SK-N-MC (cell line): ENCODE measurements around the gene DOCK1.

ENCODE experiments used
- DNase-seq: peaks from one replicate; pipeline ENCODE4 v3.0.0-alpha.2; 2011; ENCODE audit warnings: low read depth, low spot score
- H3K27ac ChIP-seq: fragments of 200-600 bp; sonication (generic); 2 replicates; pipeline ENCODE4 v1.5.1; 2016; ENCODE audit warnings: mixed run types
- H3K36me3 ChIP-seq: fragments of 200-600 bp; sonication (generic); 2 replicates; pipeline ENCODE4 v1.6.1; 2017; ENCODE audit warnings: antibody characterized with exemption, low read length, mixed read lengths; ENCODE audit not compliant: insufficient read depth
- H3K4me3 ChIP-seq: fragments of 200-600 bp; sonication (generic); 2 replicates; pipeline ENCODE4 v1.5.1; 2016
- H3K9ac ChIP-seq: fragments of 200-600 bp; sonication (generic); 2 replicates; pipeline ENCODE4 v1.8.0; 2017; ENCODE audit warnings: mixed run types, mixed read lengths; ENCODE audit not compliant: insufficient read length
- H3K9me3 ChIP-seq: fragments of 200-600 bp; sonication (generic); 2 replicates; pipeline ENCODE4 v1.6.1; 2017; ENCODE audit warnings: low read depth, mild to moderate bottlenecking, antibody characterized with exemption, low read length, moderate library complexity, mixed read lengths
- EZH2 ChIP-seq: fragments of 200-600 bp; sonication (generic); IDR thresholded peaks from one replicate; pipeline ENCODE4 v1.6.1; 2017; ENCODE audit warnings: antibody characterized with exemption
- FOXP2 ChIP-seq: optimal IDR thresholded peaks from 2 replicates; pipeline ENCODE3; 2011; ENCODE audit warnings: mild to moderate bottlenecking, moderate library complexity; ENCODE audit not compliant: insufficient read depth; ENCODE audit errors: extremely low read length, control extremely low read depth
- POLR2AphosphoS5 ChIP-seq: IDR thresholded peaks from 2 replicates; pipeline ENCODE4 v1.6.1; 2012; ENCODE audit warnings: mild to moderate bottlenecking, low read depth, low read length, borderline replicate concordance

DOCK1 gene

GRCh38 chr10:127044186-127044585, 139.0 kb downstream of the DOCK1 start:
- H3K36me3 ChIP-seq = no peaks in the 10 kb centered on the region

GRCh38 chr10:127046975-127047877, 142.0 kb downstream of the DOCK1 start:
- H3K9ac ChIP-seq = no peak overlapping the region
- DNase-seq = no peak

More at GRCh38 chr10:127044186-127044585, 139.0 kb downstream of the DOCK1 start:
- Histone ChIP-seq H3K9ac (no peak overlapping the region), H3K27ac (no peak overlapping the region), H3K4me3 (no peak overlapping the region), H3K9me3 (no peaks in the 10 kb centered on the region)
- no peak for DNase-seq
- no peak for TF ChIP-seq POLR2AphosphoS5
- no peak for TF ChIP-seq EZH2

GRCh38 chr10:127047878-127048238, 142.6 kb downstream of the DOCK1 start:
- TF ChIP-seq FOXP2 = no peak
- no peak for TF ChIP-seq EZH2
- TF ChIP-seq POLR2AphosphoS5 = no peak
- Histone ChIP-seq H3K9ac (no peak overlapping the region), H3K4me3 (no peak overlapping the region), H3K36me3 (no peaks in the 10 kb centered on the region), H3K27ac (no peak overlapping the region), H3K9me3 (no peaks in the 10 kb centered on the region)
- no peak for DNase-seq

More at GRCh38 chr10:127046975-127047877, 142.0 kb downstream of the DOCK1 start:
- no peak for TF ChIP-seq FOXP2
- no peak for TF ChIP-seq EZH2
- no peak for TF ChIP-seq POLR2AphosphoS5
- H3K4me3 ChIP-seq = no peak overlapping the region
- no peaks in the 10 kb centered on the region for H3K9me3 ChIP-seq
- no peaks in the 10 kb centered on the region for H3K36me3 ChIP-seq
- H3K27ac ChIP-seq = no peak overlapping the region

- TF ChIP-seq EZH2 (no peak), FOXP2 (no peak), POLR2AphosphoS5 (no peak)
- no peak for DNase-seq
- H3K9me3 ChIP-seq = no peaks in the 10 kb centered on the region
- H3K36me3 ChIP-seq = no peaks in the 10 kb centered on the region
- no peak overlapping the region for H3K4me3 ChIP-seq
- no peak overlapping the region for H3K9ac ChIP-seq
- H3K27ac ChIP-seq = no peak overlapping the region
These were observed 143.4 kb downstream of the DOCK1 start for GRCh38 chr10:127048630-127049029.

- Histone ChIP-seq H3K27ac (no peak overlapping the region), H3K4me3 (no peak overlapping the region), H3K9me3 (no peaks in the 10 kb centered on the region), H3K9ac (no peak overlapping the region), H3K36me3 (no peaks in the 10 kb centered on the region)
- TF ChIP-seq POLR2AphosphoS5 (no peak), EZH2 (no peak), FOXP2 (no peak)
- no peak for DNase-seq
These were observed 146.8 kb downstream of the DOCK1 start for GRCh38 chr10:127052001-127052400.

- no peak for DNase-seq
- Histone ChIP-seq H3K9ac (no peak overlapping the region), H3K27ac (no peak overlapping the region), H3K4me3 (no peak overlapping the region), H3K36me3 (no peaks in the 10 kb centered on the region), H3K9me3 (no peaks in the 10 kb centered on the region)
- TF ChIP-seq FOXP2 (no peak), EZH2 (no peak), POLR2AphosphoS5 (no peak)
These were observed 150.0 kb downstream of the DOCK1 start for GRCh38 chr10:127055263-127055662.

GRCh38 chr10:127059314-127059713, 154.1 kb downstream of the DOCK1 start:
- no peaks in the 10 kb centered on the region for H3K9me3 ChIP-seq
- no peak for DNase-seq
- H3K9ac ChIP-seq = no peak overlapping the region
- no peak overlapping the region for H3K4me3 ChIP-seq
- TF ChIP-seq POLR2AphosphoS5 (no peak), EZH2 (no peak), FOXP2 (no peak)
- no peak overlapping the region for H3K27ac ChIP-seq
- no peaks in the 10 kb centered on the region for H3K36me3 ChIP-seq

- no peak for TF ChIP-seq EZH2
- TF ChIP-seq FOXP2 = no peak
- no peak for TF ChIP-seq POLR2AphosphoS5
- no peak overlapping the region for H3K9ac ChIP-seq
- no peak overlapping the region for H3K27ac ChIP-seq
- no peak for DNase-seq
- H3K9me3 ChIP-seq = no peaks in the 10 kb centered on the region
- H3K4me3 ChIP-seq = no peak overlapping the region
- no peaks in the 10 kb centered on the region for H3K36me3 ChIP-seq
These were observed 158.5 kb downstream of the DOCK1 start for GRCh38 chr10:127063762-127064161.
